HepG2 (cell line): ENCODE measurements around the gene DDRGK1. TPM values are rescaled to one million over a fixed set of nuclear protein-coding genes. Genes with fewer than 3 reads are reported as not detected.

Experiments used
- ATRX ChIP-seq: sonication (generic); formaldehyde crosslinking; IDR thresholded peaks from 2 replicates; pipeline ENCODE4 v1.4.0; 2020; ENCODE audit warnings: missing genetic modification reagents, borderline replicate concordance
- GTF3A ChIP-seq: sonication (generic); formaldehyde crosslinking; conservative IDR thresholded peaks from 2 replicates; pipeline ENCODE4 v1.4.0; 2020; ENCODE audit warnings: mild to moderate bottlenecking, missing genetic modification reagents
- NFIB ChIP-seq: sonication (generic); formaldehyde crosslinking; IDR thresholded peaks from 2 replicates; pipeline ENCODE4 v1.9.0; 2021; ENCODE audit warnings: missing genetic modification reagents, mild to moderate bottlenecking, borderline replicate concordance
- NR2C2 ChIP-seq: sonication (generic); formaldehyde crosslinking; IDR thresholded peaks from 2 replicates; pipeline ENCODE4 v1.4.0; 2020; ENCODE audit warnings: missing genetic modification reagents, mild to moderate bottlenecking, moderate library complexity, borderline replicate concordance
- SAFB2 ChIP-seq: sonication (generic); formaldehyde crosslinking; IDR thresholded peaks from 2 replicates; pipeline ENCODE4 v1.5.1; 2020; ENCODE audit warnings: missing genetic modification reagents, low read depth, mild to moderate bottlenecking, borderline replicate concordance
- TAF15 ChIP-seq: fragments of 200-400 bp; formaldehyde crosslinking; IDR thresholded peaks from one replicate; pipeline ENCODE4 v1.6.1; 2018; ENCODE audit warnings: mild to moderate bottlenecking, low read depth, low read length; ENCODE audit not compliant: poor library complexity, severe bottlenecking
- YEATS2 ChIP-seq: sonication (generic); formaldehyde crosslinking; IDR thresholded peaks from 2 replicates; pipeline ENCODE4 v1.4.0; 2020; ENCODE audit warnings: missing genetic modification reagents, borderline replicate concordance
- ZNF382 ChIP-seq: sonication (generic); formaldehyde crosslinking; IDR thresholded peaks from 2 replicates; pipeline ENCODE4 v1.5.0; 2020; ENCODE audit warnings: missing genetic modification reagents, mild to moderate bottlenecking, borderline replicate concordance
- ZNF790 ChIP-seq: sonication (generic); formaldehyde crosslinking; IDR thresholded peaks from 2 replicates; pipeline ENCODE4 v1.8.0; 2022; ENCODE audit warnings: missing genetic modification reagents, mild to moderate bottlenecking, borderline replicate concordance
- polyA plus RNA-seq, 8 experiments: library from polyadenylated mRNA; depleted of rRNA in 3 of 8; stranded (reverse) in 7 of 8; unstranded in 1 of 8; fragments of >200 nt; fragmentation: Illumina TruSeq in 4 of 8; extraction: Trizol in 4 of 8; gene quantifications; 2 replicates each; pipeline versions ENCODE4 v1.2.1 to v1.2.3, GENCODE V29; 2011 to 2016; ENCODE audit warnings: low read depth in 4 of 8, missing spikeins in 1 of 8, mixed read lengths in 1 of 8; ENCODE audit not compliant: insufficient read depth in 1 of 8
- total RNA-seq, 5 experiments: library from RNA; depleted of rRNA; stranded (reverse); fragments of >200 nt; fragmentation: Illumina TruSeq; extraction: Trizol; gene quantifications; 2 replicates each; pipeline ENCODE4 v1.2.3, GENCODE V29; 2016; ENCODE audit warnings: low read depth in 1 of 5
- TF ChIP-seq, protein P1 (sequence below): sonication (generic); formaldehyde crosslinking; IDR thresholded peaks from 2 replicates; pipeline ENCODE4 v1.4.0; 2020; ENCODE audit warnings: missing genetic modification reagents
- TF ChIP-seq, protein P2 (sequence below): sonication (generic); formaldehyde crosslinking; IDR thresholded peaks from 2 replicates; pipeline ENCODE4 v1.4.0; 2020; ENCODE audit warnings: missing genetic modification reagents
- TF ChIP-seq, protein P3 (sequence below): sonication (generic); formaldehyde crosslinking; IDR thresholded peaks from 2 replicates; pipeline ENCODE4 v1.4.0; 2020; ENCODE audit warnings: mild to moderate bottlenecking, missing genetic modification reagents
- TF ChIP-seq, protein P4 (sequence below), 2 experiments: fragments of 450-650 bp in 1 of 2; sonication (generic) in 1 of 2; formaldehyde crosslinking in 1 of 2; IDR thresholded peaks; 2 replicates each; pipeline versions ENCODE4 v1.6.1 to v1.8.0; 2016 to 2022; ENCODE audit warnings: antibody characterized with exemption in 1 of 2, mild to moderate bottlenecking in 1 of 2, missing genetic modification reagents in 1 of 2

The DDRGK1 gene
- total and polyA plus RNA-seq, 2 of the 13 experiments (the other 11 are each of a cell fraction or from before 2014, with no cell fraction given) = 96.7 to 149 TPM

DNA sequence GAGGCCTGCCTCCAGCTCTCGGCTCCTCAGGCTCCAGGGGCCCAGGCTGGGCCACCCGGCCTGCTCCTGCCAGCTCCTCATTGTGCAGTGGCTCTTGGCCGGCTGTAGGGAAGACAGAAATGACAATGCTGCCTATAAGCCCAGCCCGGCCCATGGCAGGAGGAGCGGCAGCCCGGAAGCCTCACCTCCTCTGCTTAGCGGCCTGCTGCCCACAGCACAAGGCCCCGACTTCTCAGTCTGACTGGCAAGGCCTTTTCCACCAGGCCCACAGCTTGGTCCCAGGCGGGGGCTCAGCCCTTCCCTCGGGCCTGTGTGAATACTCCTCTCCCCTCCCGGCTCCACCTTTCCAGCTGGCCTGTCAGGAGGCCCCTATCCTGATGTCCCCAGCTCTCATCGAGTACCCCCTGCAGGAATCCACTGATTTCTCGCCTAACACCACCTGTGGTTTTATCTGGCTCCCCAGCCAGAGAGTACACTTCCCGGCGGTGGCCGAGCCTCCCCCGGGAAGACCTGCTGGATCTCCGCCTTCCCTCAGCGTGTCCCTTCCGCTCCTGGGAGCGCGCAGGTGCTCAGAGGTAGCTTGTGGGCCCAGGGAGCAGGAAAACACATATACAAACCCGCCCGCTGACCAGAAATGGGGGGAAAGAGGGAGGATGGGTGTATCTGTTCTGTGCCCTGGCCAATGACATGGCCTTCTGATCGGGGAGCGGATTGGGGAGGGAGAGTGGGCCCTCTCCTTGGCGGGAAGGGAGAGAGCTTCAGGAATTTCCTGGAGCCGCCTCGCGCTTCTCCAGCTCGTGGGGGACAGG is 963 bp downstream of the DDRGK1 start (continued):
- TF ChIP-seq, protein P1, sequence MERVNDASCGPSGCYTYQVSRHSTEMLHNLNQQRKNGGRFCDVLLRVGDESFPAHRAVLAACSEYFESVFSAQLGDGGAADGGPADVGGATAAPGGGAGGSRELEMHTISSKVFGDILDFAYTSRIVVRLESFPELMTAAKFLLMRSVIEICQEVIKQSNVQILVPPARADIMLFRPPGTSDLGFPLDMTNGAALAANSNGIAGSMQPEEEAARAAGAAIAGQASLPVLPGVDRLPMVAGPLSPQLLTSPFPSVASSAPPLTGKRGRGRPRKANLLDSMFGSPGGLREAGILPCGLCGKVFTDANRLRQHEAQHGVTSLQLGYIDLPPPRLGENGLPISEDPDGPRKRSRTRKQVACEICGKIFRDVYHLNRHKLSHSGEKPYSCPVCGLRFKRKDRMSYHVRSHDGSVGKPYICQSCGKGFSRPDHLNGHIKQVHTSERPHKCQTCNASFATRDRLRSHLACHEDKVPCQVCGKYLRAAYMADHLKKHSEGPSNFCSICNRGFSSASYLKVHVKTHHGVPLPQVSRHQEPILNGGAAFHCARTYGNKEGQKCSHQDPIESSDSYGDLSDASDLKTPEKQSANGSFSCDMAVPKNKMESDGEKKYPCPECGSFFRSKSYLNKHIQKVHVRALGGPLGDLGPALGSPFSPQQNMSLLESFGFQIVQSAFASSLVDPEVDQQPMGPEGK (CRISPR knock-in tag) = peak; percentile 42; the same call in 1 of the 2 replicates
- TF ChIP-seq, protein P2, sequence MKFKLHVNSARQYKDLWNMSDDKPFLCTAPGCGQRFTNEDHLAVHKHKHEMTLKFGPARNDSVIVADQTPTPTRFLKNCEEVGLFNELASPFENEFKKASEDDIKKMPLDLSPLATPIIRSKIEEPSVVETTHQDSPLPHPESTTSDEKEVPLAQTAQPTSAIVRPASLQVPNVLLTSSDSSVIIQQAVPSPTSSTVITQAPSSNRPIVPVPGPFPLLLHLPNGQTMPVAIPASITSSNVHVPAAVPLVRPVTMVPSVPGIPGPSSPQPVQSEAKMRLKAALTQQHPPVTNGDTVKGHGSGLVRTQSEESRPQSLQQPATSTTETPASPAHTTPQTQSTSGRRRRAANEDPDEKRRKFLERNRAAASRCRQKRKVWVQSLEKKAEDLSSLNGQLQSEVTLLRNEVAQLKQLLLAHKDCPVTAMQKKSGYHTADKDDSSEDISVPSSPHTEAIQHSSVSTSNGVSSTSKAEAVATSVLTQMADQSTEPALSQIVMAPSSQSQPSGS (CRISPR knock-in tag) = no peak
- TF ChIP-seq ZNF790 (CRISPR knock-in tag) (no peak), NR2C2 (CRISPR knock-in tag) (no peak; the same call in 1 of the 2 replicates), TAF15 (no peak), NFIB (CRISPR knock-in tag) (no peak), ATRX (no peak), ZNF382 (CRISPR knock-in tag) (no peak), GTF3A (no peak), YEATS2 (CRISPR knock-in tag) (no peak), SAFB2 (no peak)
- TF ChIP-seq, protein P3, sequence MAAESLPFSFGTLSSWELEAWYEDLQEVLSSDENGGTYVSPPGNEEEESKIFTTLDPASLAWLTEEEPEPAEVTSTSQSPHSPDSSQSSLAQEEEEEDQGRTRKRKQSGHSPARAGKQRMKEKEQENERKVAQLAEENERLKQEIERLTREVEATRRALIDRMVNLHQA (CRISPR knock-in tag) = no peak; the same call in 1 of the 2 replicates
- TF ChIP-seq, protein P4, sequence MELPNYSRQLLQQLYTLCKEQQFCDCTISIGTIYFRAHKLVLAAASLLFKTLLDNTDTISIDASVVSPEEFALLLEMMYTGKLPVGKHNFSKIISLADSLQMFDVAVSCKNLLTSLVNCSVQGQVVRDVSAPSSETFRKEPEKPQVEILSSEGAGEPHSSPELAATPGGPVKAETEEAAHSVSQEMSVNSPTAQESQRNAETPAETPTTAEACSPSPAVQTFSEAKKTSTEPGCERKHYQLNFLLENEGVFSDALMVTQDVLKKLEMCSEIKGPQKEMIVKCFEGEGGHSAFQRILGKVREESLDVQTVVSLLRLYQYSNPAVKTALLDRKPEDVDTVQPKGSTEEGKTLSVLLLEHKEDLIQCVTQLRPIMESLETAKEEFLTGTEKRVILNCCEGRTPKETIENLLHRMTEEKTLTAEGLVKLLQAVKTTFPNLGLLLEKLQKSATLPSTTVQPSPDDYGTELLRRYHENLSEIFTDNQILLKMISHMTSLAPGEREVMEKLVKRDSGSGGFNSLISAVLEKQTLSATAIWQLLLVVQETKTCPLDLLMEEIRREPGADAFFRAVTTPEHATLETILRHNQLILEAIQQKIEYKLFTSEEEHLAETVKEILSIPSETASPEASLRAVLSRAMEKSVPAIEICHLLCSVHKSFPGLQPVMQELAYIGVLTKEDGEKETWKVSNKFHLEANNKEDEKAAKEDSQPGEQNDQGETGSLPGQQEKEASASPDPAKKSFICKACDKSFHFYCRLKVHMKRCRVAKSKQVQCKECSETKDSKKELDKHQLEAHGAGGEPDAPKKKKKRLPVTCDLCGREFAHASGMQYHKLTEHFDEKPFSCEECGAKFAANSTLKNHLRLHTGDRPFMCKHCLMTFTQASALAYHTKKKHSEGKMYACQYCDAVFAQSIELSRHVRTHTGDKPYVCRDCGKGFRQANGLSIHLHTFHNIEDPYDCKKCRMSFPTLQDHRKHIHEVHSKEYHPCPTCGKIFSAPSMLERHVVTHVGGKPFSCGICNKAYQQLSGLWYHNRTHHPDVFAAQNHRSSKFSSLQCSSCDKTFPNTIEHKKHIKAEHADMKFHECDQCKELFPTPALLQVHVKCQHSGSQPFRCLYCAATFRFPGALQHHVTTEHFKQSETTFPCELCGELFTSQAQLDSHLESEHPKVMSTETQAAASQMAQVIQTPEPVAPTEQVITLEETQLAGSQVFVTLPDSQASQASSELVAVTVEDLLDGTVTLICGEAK (IDR thresholded peaks at IDR 0.05) = no peak
- TF ChIP-seq, protein P4 (CRISPR knock-in tag; IDR thresholded peaks at IDR 0.05) = peak; percentile 63; the same call in 1 of the 2 replicates
